HG02981 (cell line): ENCODE measurements around the gene ZNF195.
"Not testable (repeated sequence)": the region's sequence is repeated elsewhere in the genome, so short reads cannot be mapped to it uniquely, and the experiment has no call there.

Source experiments
- ATAC-seq: cut with Tn5 transposase; IDR thresholded peaks from one replicate; pipeline ENCODE4 v1.9.1; 2021; ENCODE audit warnings: mild to moderate bottlenecking, moderate library complexity; ENCODE audit not compliant: unreplicated experiment

ZNF195 gene

GRCh38 chr11:3402861-3403250, 23.9 kb upstream of the ZNF195 start:
- ATAC-seq: not testable (repeated sequence)

- not testable (repeated sequence) for ATAC-seq
Measured at GRCh38 chr11:3402181-3402860, 23.4 kb upstream of the ZNF195 start.

GRCh38 chr11:3401052-3401451, 22.1 kb upstream of the ZNF195 start:
- ATAC-seq: not testable (repeated sequence)

DNA sequence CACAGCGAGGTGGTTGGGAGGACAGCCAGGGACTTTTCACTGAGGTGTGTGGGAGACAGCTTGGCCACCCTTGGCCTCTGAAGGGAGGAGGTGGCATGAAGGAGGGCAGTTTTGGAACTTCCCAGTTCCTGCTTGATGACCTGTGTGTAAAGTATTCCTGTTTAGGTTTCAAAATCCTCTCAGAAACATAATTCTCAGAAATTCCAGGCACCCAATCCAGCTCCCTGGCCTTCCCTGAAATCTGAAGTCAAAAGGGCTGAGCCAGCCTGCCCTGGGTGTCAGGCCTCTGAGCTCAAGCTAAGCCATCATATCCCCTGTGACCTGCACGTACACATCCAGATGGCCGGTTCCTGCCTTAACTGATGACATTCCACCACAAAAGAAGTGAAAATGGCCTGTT, 19.6 kb upstream of the ZNF195 start:
- ATAC-seq: not testable (repeated sequence)

- ATAC-seq: not testable (repeated sequence)
Measured at GRCh38 chr11:3398106-3398505, 19.2 kb upstream of the ZNF195 start.

DNA sequence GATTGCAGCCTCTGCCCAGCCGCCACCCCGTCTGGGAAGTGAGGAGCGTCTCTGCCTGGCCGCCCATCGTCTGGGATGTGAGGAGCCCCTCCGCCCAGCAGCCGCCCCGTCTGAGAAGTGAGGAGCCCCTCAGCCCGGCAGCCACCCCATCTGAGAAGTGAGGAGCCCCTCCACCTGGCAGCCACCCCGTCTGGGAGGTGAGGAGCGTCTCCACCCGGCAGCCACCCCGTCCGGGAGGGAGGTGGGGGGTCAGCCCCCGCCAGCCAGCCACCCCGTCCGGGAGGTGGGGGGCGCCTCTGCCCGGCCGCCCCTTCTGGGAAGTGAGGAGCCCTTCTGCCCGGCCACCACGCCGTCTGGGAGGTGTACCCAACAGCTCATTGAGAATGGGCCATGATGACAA, 18.3 kb upstream of the ZNF195 start:
- ATAC-seq: not testable (repeated sequence)

GRCh38 chr11:3395468-3395867, 16.5 kb upstream of the ZNF195 start:
- ATAC-seq: not testable (repeated sequence)

GRCh38 chr11:3394956-3395355, 16.0 kb upstream of the ZNF195 start:
- not testable (repeated sequence) for ATAC-seq

- ATAC-seq: not testable (repeated sequence)
Measured at GRCh38 chr11:3393450-3393849, 14.5 kb upstream of the ZNF195 start.

DNA sequence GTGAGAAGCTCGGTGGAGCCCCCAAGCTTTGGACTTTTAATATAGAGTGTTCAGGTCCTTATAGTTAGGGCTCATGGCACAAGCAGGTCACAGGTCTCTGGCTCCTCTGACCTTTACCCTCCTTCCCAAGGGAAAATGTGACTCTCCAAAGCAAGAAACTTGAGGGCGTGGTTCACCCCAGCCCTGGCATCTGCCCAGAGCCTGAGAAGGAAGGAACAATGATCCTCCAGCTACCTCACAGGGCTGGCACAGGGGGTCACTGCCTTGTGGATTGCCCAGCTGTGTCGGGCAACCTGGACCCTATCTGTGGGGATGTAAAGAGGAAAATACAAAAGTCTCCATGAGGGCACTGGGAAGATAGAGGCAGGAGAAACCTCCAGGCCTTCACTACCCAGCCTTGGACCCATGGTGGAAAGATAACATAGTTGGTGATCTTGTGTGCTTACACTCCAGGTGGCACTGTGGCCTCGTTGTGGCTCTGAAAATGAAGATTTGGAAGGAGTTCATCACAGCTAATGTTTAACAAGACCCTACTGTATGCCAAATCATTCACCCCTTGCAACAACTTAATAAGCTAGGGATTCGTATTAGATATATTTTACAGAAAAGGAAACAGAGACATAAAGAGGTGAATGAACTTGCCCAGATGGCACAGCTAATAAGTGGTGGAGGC, 3.8 kb upstream of the ZNF195 start:
- ATAC-seq: no peak

GRCh38 chr11:3381794-3382193, 2.8 kb upstream of the ZNF195 start:
- ATAC-seq: no peak

DNA sequence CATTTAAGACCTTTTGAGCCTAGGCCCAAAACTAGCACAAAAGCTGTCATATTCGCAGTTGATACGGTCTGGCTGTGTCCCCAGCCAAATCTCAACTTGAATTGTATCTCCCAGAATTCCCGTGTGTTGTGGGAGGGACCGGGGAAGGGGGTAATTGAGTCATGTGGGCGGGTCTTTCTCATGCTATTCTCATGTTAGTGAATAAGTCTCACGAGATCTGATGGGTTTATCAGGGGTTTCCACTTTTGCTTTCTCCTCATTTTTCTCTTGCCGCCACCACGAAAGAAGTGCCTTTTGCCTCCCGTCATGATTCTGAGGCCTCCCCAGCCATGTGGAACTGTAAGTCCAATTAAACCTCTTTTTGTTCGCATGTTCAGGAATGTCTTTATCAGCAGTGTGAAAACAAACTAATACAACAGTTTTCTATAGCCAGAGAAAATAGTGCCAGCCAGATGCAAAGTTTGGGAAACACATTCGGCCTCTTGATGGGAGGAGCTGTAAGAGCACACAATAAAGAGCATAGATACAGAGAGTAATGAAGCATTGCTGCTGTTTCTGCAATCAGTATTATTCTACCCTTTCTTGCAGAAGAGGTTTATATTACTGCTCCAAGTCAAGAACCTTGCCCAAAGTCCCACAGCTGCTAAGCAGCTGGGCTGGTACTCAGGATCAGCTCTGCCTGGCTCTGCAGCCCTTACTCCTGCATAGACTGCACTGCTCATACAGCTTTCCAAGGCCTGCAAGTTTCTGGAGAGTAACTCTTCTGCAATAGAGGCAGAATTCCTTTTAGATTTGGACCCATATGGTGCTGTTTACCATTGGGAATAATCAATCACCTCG, 2.0 kb upstream of the ZNF195 start:
- no peak for ATAC-seq

- ATAC-seq: no peak
Measured at GRCh38 chr11:3375552-3375951, 3.4 kb downstream of the ZNF195 start.

- no peak for ATAC-seq
Measured at GRCh38 chr11:3370311-3370870, 8.6 kb downstream of the ZNF195 start.

GRCh38 chr11:3369366-3369765, 9.6 kb downstream of the ZNF195 start:
- no peak for ATAC-seq

- ATAC-seq: no peak
Measured at GRCh38 chr11:3368199-3368598, 10.7 kb downstream of the ZNF195 start.

DNA sequence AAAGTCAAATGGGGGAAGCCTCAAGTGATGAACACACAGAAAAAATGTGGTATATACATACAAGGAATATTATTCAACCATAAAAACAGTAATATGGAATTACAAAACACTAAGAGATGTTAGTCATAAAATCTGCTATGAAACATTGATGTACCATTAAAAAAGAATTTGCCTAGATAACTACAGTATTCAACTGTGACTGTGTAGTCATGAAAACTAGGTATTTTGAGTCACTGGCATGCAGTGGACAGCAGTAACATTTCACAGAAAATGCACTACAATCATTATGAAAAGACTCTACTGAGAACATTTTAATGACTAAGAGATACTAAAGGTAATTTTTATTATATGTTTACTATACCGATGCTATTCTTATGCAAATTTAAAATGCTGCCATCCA, 11.7 kb downstream of the ZNF195 start:
- ATAC-seq: no peak

- no peak for ATAC-seq
Measured at GRCh38 chr11:3359092-3359824, 19.7 kb downstream of the ZNF195 start.

DNA sequence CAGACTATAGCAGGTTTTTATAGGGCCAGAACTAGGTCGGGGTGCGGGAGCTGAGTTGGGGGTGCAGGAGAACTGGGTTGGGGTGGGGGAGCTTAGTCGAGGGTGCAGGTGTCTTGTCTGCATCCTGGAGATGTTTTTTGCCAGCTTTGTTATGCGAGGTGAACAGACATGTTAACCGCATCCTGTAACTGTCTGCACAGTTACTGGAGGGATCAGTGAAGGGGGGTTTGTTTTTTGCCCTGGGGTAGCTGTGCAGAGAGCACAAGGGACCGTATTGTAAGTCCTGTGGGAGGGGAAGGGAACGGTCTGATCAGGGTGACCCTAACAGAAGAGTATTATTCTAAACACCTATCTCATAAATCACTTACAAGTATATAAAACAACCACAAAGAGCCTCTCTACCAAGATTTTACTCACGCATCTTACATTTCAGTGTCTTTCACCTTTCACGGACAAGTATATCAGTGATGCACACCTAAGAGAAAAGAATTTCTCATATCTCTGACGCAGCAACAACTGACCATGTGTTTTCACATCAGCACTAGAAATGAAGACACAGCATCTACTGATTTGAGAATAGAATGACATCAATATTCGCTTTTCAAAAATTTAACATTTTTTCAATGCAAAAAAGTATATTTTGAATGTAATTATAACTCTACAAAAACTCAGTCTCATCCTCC, 20.8 kb downstream of the ZNF195 start:
- ATAC-seq: no peak

DNA sequence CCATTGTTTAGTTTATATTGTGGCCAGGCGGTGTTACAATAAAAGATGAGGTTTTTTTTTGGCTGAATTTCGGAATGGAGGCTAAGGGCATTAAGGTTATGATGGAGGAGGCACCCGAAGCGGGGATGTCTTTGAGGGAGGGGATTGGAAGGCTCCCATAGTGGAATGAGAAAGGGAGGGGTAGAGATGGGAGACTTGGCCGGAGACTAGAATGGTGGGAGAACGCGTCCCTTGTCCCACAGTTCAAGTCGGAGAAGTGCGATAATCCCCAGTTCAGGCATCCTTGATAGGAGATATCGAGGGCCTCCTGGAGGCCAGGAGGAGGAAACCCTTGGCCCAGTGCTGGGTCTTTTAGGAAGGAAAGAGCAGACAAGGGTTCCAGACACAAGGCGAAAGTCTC, 21.6 kb downstream of the ZNF195 start:
- ATAC-seq: no peak
